ENCODE results near the gene PTPRA. TPM values are rescaled to one million over a fixed set of nuclear protein-coding genes. Genes with fewer than 3 reads are reported as not detected.

The PTPRA gene
- total and polyA plus RNA-seq, 2 of the 8 experiments (the other 6 are each of a cell fraction or from before 2014, with no cell fraction given), result 47.7 to 51.3 TPM

- Histone ChIP-seq H3K4me1 (replicated peaks in 1 of 4; ENCODE audit: control insufficient read depth in 3 of 4, insufficient read depth in 4 of 4, low read length in 3 of 4) (no peaks in the 10 kb centered on the region), H2AK5ac (ENCODE audit: low read depth, low read length) (no peak overlapping the region), H3K9me3 (ENCODE audit: insufficient read depth in 2 of 2, low read depth in 1 of 2, low read length in 1 of 2) (no peaks in the 10 kb centered on the region), H3K18ac (ENCODE audit: extremely low read depth, low read length) (no peak overlapping the region), H3K14ac (ENCODE audit: insufficient read length) (no peak overlapping the region), H4K91ac (replicated peaks; ENCODE audit: insufficient read length, low read length) (no peak overlapping the region), H3K23me2 (ENCODE audit: low read depth, low read length) (no peaks in the 10 kb centered on the region), H3K79me1 (ENCODE audit: low read depth, low read length) (no peaks in the 10 kb centered on the region), H3K23ac (ENCODE audit: insufficient read length) (no peak overlapping the region), H3K56ac (replicated peaks; ENCODE audit: insufficient read length, low read depth, low read length) (no peak overlapping the region), H2AFZ (ENCODE audit: low read length) (no peak overlapping the region), H3K79me2 (ENCODE audit: control insufficient read depth in 1 of 2, insufficient read depth in 2 of 2, low read length in 2 of 2) (no peaks in the 10 kb centered on the region), H3K4ac (replicated peaks; ENCODE audit: insufficient read length, low read depth, low read length) (no peak overlapping the region), H4K5ac (ENCODE audit: insufficient read length, low read depth, low read length) (no peak overlapping the region), H3K4me3 (ENCODE audit: extremely low read depth in 1 of 4, insufficient read depth in 2 of 4, low read depth in 3 of 4, low read length in 4 of 4) (no peak overlapping the region), H2BK5ac (ENCODE audit: low read depth, low read length) (no peak overlapping the region), H4K20me1 (replicated peaks in 1 of 2; ENCODE audit: control insufficient read depth in 1 of 2, insufficient read depth in 2 of 2, low read length in 2 of 2) (peaks cover 0 to 2% of the 10 kb centered on the region in 2 experiments), H2BK15ac (ENCODE audit: low read length) (no peak overlapping the region), H2BK120ac (replicated peaks; ENCODE audit: low read depth, low read length) (no peak overlapping the region), H4K8ac (ENCODE audit: extremely low read depth, insufficient read depth, low read length) (no peak overlapping the region), H3K4me2 (ENCODE audit: insufficient read depth in 1 of 2, low read depth in 2 of 2, low read length in 2 of 2) (no peak overlapping the region), H2BK20ac (ENCODE audit: low read length) (no peak overlapping the region), H3K27ac (ENCODE audit: low read depth, low read length) (no peak overlapping the region), H3K36me3 (ENCODE audit: control insufficient read depth in 2 of 4, insufficient read depth in 4 of 4, low read length in 3 of 4) (peaks cover 0 to 39% (median 23%) of the 10 kb centered on the region in 4 experiments; a peak in 5 of 8 replicates), H3K9ac (replicated peaks in 1 of 4; ENCODE audit: extremely low read depth in 1 of 4, low read depth in 3 of 4, low read length in 3 of 4) (no peak overlapping the region), H3K27me3 (replicated peaks in 1 of 4; ENCODE audit: control insufficient read depth in 3 of 4, extremely low read depth in 1 of 4, insufficient read depth in 3 of 4, low read length in 3 of 4) (no peaks in the 10 kb centered on the region), H2BK12ac (ENCODE audit: low read depth, low read length) (no peak overlapping the region)
- FAIRE-seq (no peak), DNase-seq (ENCODE audit: low read depth in 1 of 2, low spot score in 2 of 2) (no peak)
- ChIA-PET POLR2A (ENCODE audit: partially characterized antibody) (no interaction called here), CTCF (ENCODE audit: partially characterized antibody) (interaction anchor here (2.9 kb wide), 1 partner anchor 128 kb away, joined by 13 read pairs; no protein-coding TSS in a partner anchor)
- WGBS, 2 experiments (ENCODE audit: extremely low coverage in 1 of 2, insufficient coverage in 1 of 2, insufficient read length in 1 of 2, insufficient replicate concordance in 2 of 2, low coverage in 1 of 2, low lambda C conversion rate in 2 of 2, missing lambda C conversion rate in 1 of 2), result 83% methylated on average over 2 of the region's 2 CpGs; no CpG with 5 or more reads in 1 of the 2 experiments
- TF ChIP-seq, protein P1, sequence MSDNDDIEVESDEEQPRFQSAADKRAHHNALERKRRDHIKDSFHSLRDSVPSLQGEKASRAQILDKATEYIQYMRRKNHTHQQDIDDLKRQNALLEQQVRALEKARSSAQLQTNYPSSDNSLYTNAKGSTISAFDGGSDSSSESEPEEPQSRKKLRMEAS (IDR thresholded peaks at IDR 0.05), result no peak
- TF ChIP-seq EZH2 (IDR thresholded peaks at IDR 0.05; ENCODE audit: low read depth, low read length, severe bottlenecking) (no peak), RBBP5 (IDR thresholded peaks at IDR 0.05; ENCODE audit: borderline replicate concordance, low read depth, low read length) (no peak)
Observed at GRCh38 chr20:2993250-2993649, 120.0 kb downstream of the PTPRA start.
